ENCODE measurements around the gene MED16.
A peak's percentile ranks its signal among the peaks of the same experiment; 100 is the strongest.

The MED16 gene

GRCh38 chr19:866769-867300 is 26.2 kb downstream of the MED16 start:
- H3K27ac ChIP-seq = no peak overlapping the region
- TF ChIP-seq CTCF (conservative IDR thresholded peaks at IDR 0.05) = no peak

GRCh38 chr19:863315-863620 is 29.7 kb downstream of the MED16 start:
- H3K27ac ChIP-seq = no peak overlapping the region
- no peak for TF ChIP-seq CTCF (conservative IDR thresholded peaks at IDR 0.05)

GRCh38 chr19:862581-863314 is 30.2 kb downstream of the MED16 start:
- TF ChIP-seq CTCF (conservative IDR thresholded peaks at IDR 0.05) = no peak
- no peak overlapping the region for H3K27ac ChIP-seq

GRCh38 chr19:861756-862580 is 31.0 kb downstream of the MED16 start:
- no peak overlapping the region for H3K27ac ChIP-seq
- TF ChIP-seq CTCF (conservative IDR thresholded peaks at IDR 0.05) = peak; percentile 27; the same call in 1 of the 2 replicates

- TF ChIP-seq CTCF (conservative IDR thresholded peaks at IDR 0.05) = no peak
- H3K27ac ChIP-seq = no peak overlapping the region
Measured at GRCh38 chr19:861141-861755, 31.7 kb downstream of the MED16 start.

- no peak for TF ChIP-seq CTCF (conservative IDR thresholded peaks at IDR 0.05)
Measured at GRCh38 chr19:858868-859843, 33.8 kb downstream of the MED16 start, which contains the start of gene CFD. Gene CFD (plus strand): TSS chr19:859664. CDS start chr19:859690, 26 bp downstream.

More at GRCh38 chr19:858868-859843, 33.8 kb downstream of the MED16 start, which contains the start of gene CFD:
- peak within 1 kb of the TSS; percentile 37; the same call in 1 of the 2 replicates for H3K27ac ChIP-seq

All from VCaP (cell line).